Measurements from ENCODE around the gene LTBP4.

- TF ChIP-seq EP300 (IDR thresholded peaks at IDR 0.05) = no peak
- TF ChIP-seq POLR2A (IDR thresholded peaks at IDR 0.05) = no peak
Measured at GRCh38 chr19:40605216-40605971, 4.2 kb downstream of the LTBP4 start.

Data from sigmoid colon (tissue), 4 donors.